ENCODE results near the gene CLDN4.

DNA sequence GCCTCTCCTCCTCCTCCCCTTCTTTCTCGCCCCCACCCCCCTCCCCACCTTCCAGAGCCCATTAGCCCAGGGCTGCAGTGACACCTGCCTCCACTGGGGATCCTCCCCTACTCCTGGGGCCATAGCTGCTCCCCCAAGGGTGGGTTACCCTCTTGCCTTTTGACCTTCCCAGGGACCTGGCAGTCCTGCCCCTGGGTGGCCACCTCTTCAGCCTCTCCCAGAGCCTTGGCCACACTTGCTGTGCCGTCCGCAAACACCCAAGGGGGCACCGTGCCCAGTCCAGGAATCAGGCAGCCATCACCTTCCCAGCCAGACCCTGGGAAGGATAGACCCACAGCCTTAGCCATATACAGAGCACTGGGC, 19.8 kb upstream of the CLDN4 start:
- TF ChIP-seq, protein P1, sequence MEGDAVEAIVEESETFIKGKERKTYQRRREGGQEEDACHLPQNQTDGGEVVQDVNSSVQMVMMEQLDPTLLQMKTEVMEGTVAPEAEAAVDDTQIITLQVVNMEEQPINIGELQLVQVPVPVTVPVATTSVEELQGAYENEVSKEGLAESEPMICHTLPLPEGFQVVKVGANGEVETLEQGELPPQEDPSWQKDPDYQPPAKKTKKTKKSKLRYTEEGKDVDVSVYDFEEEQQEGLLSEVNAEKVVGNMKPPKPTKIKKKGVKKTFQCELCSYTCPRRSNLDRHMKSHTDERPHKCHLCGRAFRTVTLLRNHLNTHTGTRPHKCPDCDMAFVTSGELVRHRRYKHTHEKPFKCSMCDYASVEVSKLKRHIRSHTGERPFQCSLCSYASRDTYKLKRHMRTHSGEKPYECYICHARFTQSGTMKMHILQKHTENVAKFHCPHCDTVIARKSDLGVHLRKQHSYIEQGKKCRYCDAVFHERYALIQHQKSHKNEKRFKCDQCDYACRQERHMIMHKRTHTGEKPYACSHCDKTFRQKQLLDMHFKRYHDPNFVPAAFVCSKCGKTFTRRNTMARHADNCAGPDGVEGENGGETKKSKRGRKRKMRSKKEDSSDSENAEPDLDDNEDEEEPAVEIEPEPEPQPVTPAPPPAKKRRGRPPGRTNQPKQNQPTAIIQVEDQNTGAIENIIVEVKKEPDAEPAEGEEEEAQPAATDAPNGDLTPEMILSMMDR (IDR thresholded peaks at IDR 0.05; ENCODE audit: borderline replicate concordance, extremely low read depth, low read length, poor library complexity, severe bottlenecking): no peak
- no peak for TF ChIP-seq EZH2 (IDR thresholded peaks at IDR 0.05; ENCODE audit: borderline replicate concordance, low read depth, low read length, severe bottlenecking)

All from DND-41 (cell line).